ENCODE results near the gene MYH1. TPM values are rescaled to one million over a fixed set of nuclear protein-coding genes. Genes with fewer than 3 reads are reported as not detected.
"Not testable (repeated sequence)": the region's sequence is repeated elsewhere in the genome, so short reads cannot be mapped to it uniquely, and the experiment has no call there.

MYH1 gene
- total and polyA plus RNA-seq, 8 donors: 0.05 to 0.20 TPM; not detected in 6

DNA sequence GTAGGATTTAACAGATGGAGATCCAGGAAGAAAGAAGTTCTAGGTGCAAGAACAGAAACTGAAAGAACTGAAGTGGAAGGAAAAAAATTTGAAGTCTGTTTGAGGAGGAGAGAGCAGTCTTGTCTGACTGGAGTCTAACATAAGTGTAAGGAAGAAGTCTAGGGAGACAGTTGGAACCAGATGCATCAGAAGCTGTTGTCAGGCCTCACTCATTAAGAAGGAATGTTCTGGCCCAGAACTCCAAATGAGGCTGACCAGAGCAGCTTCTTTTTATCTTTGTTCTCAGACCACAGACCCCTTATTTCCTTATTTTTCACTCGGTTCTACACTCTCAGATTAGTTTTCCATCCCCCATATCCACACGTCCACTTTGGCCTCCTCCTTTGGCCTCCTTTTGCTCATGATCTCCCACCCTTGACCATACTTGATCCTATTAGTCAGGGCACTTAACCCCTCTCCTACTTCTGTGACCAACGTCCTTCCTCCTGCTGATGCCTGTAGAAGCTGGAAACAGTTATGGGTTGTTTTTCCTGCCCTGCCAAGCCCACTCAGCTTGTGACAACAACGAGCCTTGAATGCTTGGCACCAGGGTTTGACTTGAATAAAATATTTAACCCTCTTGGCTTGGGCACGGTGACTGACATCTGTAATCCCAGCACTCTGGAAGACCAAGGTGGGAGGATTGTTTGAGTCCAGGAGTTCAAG lies 38.1 kb upstream of the MYH1 start:
- intact Hi-C loops (cut with DNase I): no loop called here
- ATAC-seq: no peak

DNA sequence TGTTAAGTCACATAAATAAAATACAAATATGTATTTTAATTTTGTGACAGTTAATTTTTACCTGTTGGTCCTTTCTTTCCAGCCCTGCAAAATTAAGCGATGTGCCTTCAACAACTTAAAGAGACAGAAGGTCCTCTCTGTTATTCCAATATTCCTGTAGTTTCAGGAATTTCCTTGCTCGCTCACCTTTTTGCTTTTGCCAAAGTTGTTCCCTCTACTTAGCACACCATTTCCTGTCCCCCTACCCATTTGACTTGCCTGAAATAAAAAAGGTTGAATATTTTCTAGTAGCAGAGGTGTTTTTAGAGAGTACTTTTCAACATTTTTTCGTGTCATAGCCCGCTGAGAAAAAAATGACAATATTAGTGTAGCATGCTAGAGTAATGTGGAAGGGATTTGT lies 31.7 kb upstream of the MYH1 start:
- H3K27me3 ChIP-seq: peaks cover 0 to 12% of the 10 kb centered on the region in 2 donors
- no peak overlapping the region for H3K4me3 ChIP-seq
- H3K4me1 ChIP-seq: no peaks in the 10 kb centered on the region
- no peak for ATAC-seq
- no peaks in the 10 kb centered on the region for H3K36me3 ChIP-seq
- intact Hi-C loops (cut with DNase I): no loop called here
- H3K9me3 ChIP-seq: no peaks in the 10 kb centered on the region
- DNase-seq: no peak
- TF ChIP-seq, protein P1, sequence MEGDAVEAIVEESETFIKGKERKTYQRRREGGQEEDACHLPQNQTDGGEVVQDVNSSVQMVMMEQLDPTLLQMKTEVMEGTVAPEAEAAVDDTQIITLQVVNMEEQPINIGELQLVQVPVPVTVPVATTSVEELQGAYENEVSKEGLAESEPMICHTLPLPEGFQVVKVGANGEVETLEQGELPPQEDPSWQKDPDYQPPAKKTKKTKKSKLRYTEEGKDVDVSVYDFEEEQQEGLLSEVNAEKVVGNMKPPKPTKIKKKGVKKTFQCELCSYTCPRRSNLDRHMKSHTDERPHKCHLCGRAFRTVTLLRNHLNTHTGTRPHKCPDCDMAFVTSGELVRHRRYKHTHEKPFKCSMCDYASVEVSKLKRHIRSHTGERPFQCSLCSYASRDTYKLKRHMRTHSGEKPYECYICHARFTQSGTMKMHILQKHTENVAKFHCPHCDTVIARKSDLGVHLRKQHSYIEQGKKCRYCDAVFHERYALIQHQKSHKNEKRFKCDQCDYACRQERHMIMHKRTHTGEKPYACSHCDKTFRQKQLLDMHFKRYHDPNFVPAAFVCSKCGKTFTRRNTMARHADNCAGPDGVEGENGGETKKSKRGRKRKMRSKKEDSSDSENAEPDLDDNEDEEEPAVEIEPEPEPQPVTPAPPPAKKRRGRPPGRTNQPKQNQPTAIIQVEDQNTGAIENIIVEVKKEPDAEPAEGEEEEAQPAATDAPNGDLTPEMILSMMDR (IDR thresholded peaks at IDR 0.05): no peak
- no peak overlapping the region for H3K27ac ChIP-seq

More for the DNA sequence above, 38.1 kb upstream of the MYH1 start:
- Histone ChIP-seq H3K4me1 (no peaks in the 10 kb centered on the region), H3K27me3 (no peaks in the 10 kb centered on the region), H3K4me3 (no peak overlapping the region), H3K9me3 (no peaks in the 10 kb centered on the region), H3K27ac (no peak overlapping the region), H3K36me3 (no peaks in the 10 kb centered on the region)
- DNase-seq: no peak
- TF ChIP-seq, protein P1 (IDR thresholded peaks at IDR 0.05): no peak

DNA sequence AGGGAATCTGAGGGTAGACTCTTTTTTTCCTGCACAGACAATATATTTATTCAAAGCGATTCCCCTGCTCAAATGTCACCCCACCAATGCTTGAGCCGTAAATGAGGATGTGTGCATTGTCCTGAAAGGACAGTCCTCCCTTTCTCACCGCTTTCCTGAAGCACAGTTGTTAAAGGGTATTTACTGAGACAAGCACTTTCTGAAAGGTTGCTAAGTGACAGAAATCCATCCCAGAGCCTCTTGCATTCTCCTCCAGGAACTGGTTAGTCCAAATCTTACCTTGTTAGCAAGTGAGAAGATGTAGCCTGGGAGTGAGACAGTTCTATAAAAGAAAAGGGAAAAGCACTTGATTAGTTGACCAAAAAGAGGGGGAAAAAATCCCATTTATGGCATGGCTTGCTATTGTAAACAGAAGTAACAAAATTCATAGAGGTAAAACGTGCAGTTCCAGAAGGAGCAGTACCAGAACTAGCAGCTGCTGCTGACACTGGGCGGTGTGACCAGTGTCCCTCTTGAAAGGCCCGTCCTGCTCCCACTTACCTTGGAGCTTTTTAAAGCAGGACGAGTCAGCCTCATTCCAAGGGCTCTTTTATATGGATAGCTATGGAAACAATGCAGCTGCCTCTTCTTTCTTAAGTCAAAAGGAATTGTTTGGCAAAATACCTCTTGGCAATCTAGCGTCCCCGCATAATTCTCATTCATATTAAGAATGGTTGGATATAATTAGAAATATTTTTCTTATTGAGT lies 30.9 kb upstream of the MYH1 start, which contains the start of gene MYH2:
TSS of gene MYH2 (minus strand) at position 563 of the 747 bp plus-strand sequence. CDS start 1,738 bp downstream, outside the sequence.
- TF ChIP-seq, protein P1 (IDR thresholded peaks at IDR 0.05): no peak
- intact Hi-C loops (cut with DNase I): no loop called here
- Histone ChIP-seq H3K27ac (no peak within 1 kb of the TSS), H3K36me3 (no peaks in the 10 kb centered on the region), H3K4me3 (no peak within 1 kb of the TSS), H3K9me3 (no peaks in the 10 kb centered on the region), H3K4me1 (no peaks in the 10 kb centered on the region), H3K27me3 (peaks cover 0 to 12% of the 10 kb centered on the region in 2 donors)
- ATAC-seq (no peak), DNase-seq (no peak)

DNA sequence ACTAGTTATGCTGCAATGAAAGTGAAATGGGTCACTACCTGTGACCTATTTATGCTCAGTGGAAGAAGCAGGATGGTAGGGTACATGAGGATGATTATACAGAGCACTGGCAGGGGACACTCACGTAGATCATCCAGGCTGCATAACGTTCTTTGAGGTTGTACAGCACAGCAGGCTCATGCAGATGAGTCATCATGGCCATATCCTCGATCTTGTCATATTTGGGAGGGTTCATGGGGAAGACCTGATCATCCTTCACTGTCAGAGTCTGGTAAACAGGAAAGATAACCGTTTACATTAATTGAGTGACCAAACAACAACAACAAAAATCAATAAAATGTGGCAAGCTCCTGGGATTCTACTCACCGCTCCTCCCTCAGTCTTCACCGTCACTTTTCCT lies 29.0 kb upstream of the MYH1 start:
- no peak overlapping the region for H3K27ac ChIP-seq
- ATAC-seq (no peak), DNase-seq (no peak)
- intact Hi-C loops (cut with DNase I): no loop called here
- H3K9me3 ChIP-seq: no peaks in the 10 kb centered on the region
- H3K27me3 ChIP-seq: peaks cover 0 to 12% of the 10 kb centered on the region in 2 donors
- TF ChIP-seq, protein P1 (IDR thresholded peaks at IDR 0.05): no peak
- H3K4me3 ChIP-seq: no peak overlapping the region
- no peaks in the 10 kb centered on the region for H3K36me3 ChIP-seq
- H3K4me1 ChIP-seq: no peaks in the 10 kb centered on the region

DNA sequence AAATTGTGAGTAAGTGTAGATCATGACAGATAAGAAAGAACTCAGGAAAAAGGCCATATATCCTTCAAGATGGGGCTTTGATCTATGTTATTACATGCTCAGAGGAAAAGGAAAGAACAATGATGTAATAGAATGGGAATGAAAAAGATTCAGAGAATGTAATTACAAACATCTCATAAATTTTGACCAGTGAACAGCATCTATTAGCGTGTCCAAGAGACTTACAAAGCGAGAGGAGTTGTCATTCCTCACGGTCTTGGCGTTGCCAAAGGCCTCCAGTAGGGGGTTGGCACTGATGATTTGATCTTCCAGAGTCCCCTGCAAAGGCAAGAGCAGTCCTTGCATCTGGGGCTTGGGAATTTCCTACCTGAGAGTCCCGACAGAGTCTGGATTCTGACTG lies 25.1 kb upstream of the MYH1 start:
- intact Hi-C loops (cut with DNase I); H3K4me3 ChIP-seq; H3K36me3 ChIP-seq; H3K27ac ChIP-seq; DNase-seq; H3K4me1 ChIP-seq; H3K27me3 ChIP-seq; ATAC-seq: not testable (repeated sequence)
- peaks cover 0 to 26% of the 10 kb centered on the region in 2 donors for H3K9me3 ChIP-seq

DNA sequence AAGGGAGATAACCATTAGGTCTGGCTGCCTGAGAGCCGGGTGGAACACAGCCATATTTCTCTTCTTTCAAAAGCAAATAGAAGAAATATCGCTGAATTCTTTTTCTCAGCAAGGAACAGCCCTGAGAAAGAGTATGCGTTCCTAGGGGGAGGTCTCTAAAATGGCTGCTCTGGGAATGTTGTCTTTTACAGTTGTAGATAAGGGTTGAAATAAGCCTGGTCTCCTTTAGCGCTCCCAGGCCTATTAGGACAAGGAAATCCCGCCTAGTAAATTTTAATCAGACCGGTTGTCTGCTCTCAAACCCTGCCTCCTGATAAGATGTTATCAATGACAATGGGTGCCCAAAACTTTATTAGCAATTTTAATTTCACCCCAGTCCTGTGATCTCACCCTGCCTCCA lies 22.8 kb upstream of the MYH1 start:
- H3K4me1 ChIP-seq; ATAC-seq; intact Hi-C loops (cut with DNase I): not testable (repeated sequence)

More for the DNA sequence above, 22.8 kb upstream of the MYH1 start:
- not testable (repeated sequence) for H3K4me3 ChIP-seq, H3K27me3 ChIP-seq, DNase-seq, H3K36me3 ChIP-seq, H3K27ac ChIP-seq
- peaks cover 0 to 26% of the 10 kb centered on the region in 2 donors for H3K9me3 ChIP-seq

Data from left lung (tissue), 10 donors.